Upper lobe of left lung (tissue), 6 donors: Measurements from ENCODE around the gene EEF1AKMT3. TPM values are rescaled to one million over a fixed set of nuclear protein-coding genes. Genes with fewer than 3 reads are reported as not detected.
A peak's percentile ranks its signal among the peaks of the same experiment; 100 is the strongest.

Experiments
- ATAC-seq, 2 donors: fragments of 200-7000 bp; cut with Tn5 transposase; one replicate each; pipeline ENCODE4 v1.9.1; 2022; ENCODE audit warnings: mild to moderate bottlenecking in 2 of 2, moderate library complexity in 2 of 2; ENCODE audit not compliant: low FRiP score in 2 of 2
- DNase-seq, 2 donors: peaks; one replicate each; pipeline ENCODE4 v3.0.0-alpha.2; 2019 to 2020
- H3K27ac ChIP-seq, 4 donors: fragments of 200-600 bp; sonication (generic); one replicate each; pipeline ENCODE4 v1.5.1; 2016 to 2019
- H3K27me3 ChIP-seq, 4 donors: fragments of 200-600 bp; sonication (generic); one replicate each; pipeline ENCODE4 v1.5.1; 2017 to 2019
- H3K36me3 ChIP-seq, 4 donors: fragments of 200-600 bp; sonication (generic); one replicate each; pipeline ENCODE4 v1.5.1; 2016 to 2019
- H3K4me1 ChIP-seq, 4 donors: fragments of 200-600 bp; sonication (generic); one replicate each; pipeline ENCODE4 v1.5.1; 2018 to 2019
- H3K4me3 ChIP-seq, 4 donors: fragments of 200-600 bp; sonication (generic); one replicate each; pipeline ENCODE4 v1.5.1; 2017 to 2019; ENCODE audit warnings: mild to moderate bottlenecking in 2 of 4, moderate library complexity in 1 of 4
- H3K9me3 ChIP-seq, 4 donors: fragments of 200-600 bp; sonication (generic); one replicate each; pipeline ENCODE4 v1.5.1; 2018 to 2019
- CTCF ChIP-seq, 6 experiments: fragments of 450-650 bp in 4 of 6; fragments of 200-600 bp in 2 of 6; sonication (generic) in 2 of 6; IDR thresholded peaks; one replicate each; pipeline ENCODE4 v1.5.1; 2016 to 2019; ENCODE audit warnings: antibody characterized with exemption in 6 of 6
- EP300 ChIP-seq, 4 donors: sonication (generic); formaldehyde crosslinking; IDR thresholded peaks; one replicate each; pipeline ENCODE4 v1.5.1; 2017; ENCODE audit warnings: antibody characterized with exemption in 4 of 4, control low read depth in 2 of 4
- POLR2A ChIP-seq, 4 donors: fragments of 450-650 bp; IDR thresholded peaks; one replicate each; pipeline ENCODE4 v1.5.1; 2016 to 2017; ENCODE audit warnings: antibody characterized with exemption in 4 of 4, mild to moderate bottlenecking in 2 of 4
- POLR2AphosphoS5 ChIP-seq, 2 donors: sonication (generic); formaldehyde crosslinking; IDR thresholded peaks; one replicate each; pipeline ENCODE4 v1.5.1; 2017; ENCODE audit warnings: antibody characterized with exemption in 2 of 2
- WGBS, 2 donors: methylation state at CpG; one replicate each; pipeline ENCODE4 v1.1.5; 2017 to 2018; 5-methylcytosine and 5-hydroxymethylcytosine counted together
- total RNA-seq, 6 donors: library from RNA; depleted of rRNA in 4 of 6; stranded (reverse); fragments of >200 nt in 4 of 6; gene quantifications; one replicate each; pipeline versions ENCODE4 v1.1.0 to v1.2.1, GENCODE V29; 2016 to 2021
- donor health status: DM: no; HTN: no; CAD: no; lungs with moderate emphysema.
- donor health status: DM: no; HTN: yes; CAD: no; lungs with severe emphysema.

The EEF1AKMT3 gene
- total RNA-seq, 6 donors from 2014 or later, result 4.2 to 18.3 (median 6.4) TPM

GRCh38 chr12:57750561-57751431 is 21.6 kb upstream of the EEF1AKMT3 start:
- Histone ChIP-seq H3K36me3 (peaks cover 9 to 44% (median 31%) of the 10 kb centered on the region in 4 donors), H3K4me3 (peak overlapping the region in 3 of 4 donors; percentile 69 to 82 (median 71)), H3K27ac (peak overlapping the region in 3 of 4 donors; percentile 80 to 94 (median 90)), H3K27me3 (no peaks in the 10 kb centered on the region), H3K9me3 (no peaks in the 10 kb centered on the region), H3K4me1 (peaks cover 15 to 44% (median 37%) of the 10 kb centered on the region in 4 donors)
- no peak for ATAC-seq
- no peak for TF ChIP-seq EP300 (IDR thresholded peaks at IDR 0.05)
- TF ChIP-seq POLR2A (IDR thresholded peaks at IDR 0.05), result no peak
- DNase-seq, result no peak
- WGBS, 2 donors, result 87 to 91% methylated on average over 15 of the region's 15 CpGs

- DNase-seq (no peak), ATAC-seq (no peak)
- no peaks in the 10 kb centered on the region for H3K27me3 ChIP-seq
- H3K36me3 ChIP-seq, result peaks cover 9 to 41% (median 31%) of the 10 kb centered on the region in 4 donors
- H3K9me3 ChIP-seq, result no peaks in the 10 kb centered on the region
- peak overlapping the region; percentile 4 to 82 (median 70) for H3K4me3 ChIP-seq
- peaks cover 20 to 47% (median 41%) of the 10 kb centered on the region in 4 donors for H3K4me1 ChIP-seq
- TF ChIP-seq POLR2AphosphoS5 (IDR thresholded peaks at IDR 0.05) (no peak), POLR2A (IDR thresholded peaks at IDR 0.05) (no peak), CTCF (IDR thresholded peaks at IDR 0.05) (no peak), EP300 (IDR thresholded peaks at IDR 0.05) (no peak)
- 12 to 18% methylated on average over 8 of the region's 8 CpGs for WGBS, 2 donors
- peak overlapping the region; percentile 80 to 94 (median 88) for H3K27ac ChIP-seq
Measured at GRCh38 chr12:57751432-57751787, 21.0 kb upstream of the EEF1AKMT3 start.

GRCh38 chr12:57751788-57752667 is 20.4 kb upstream of the EEF1AKMT3 start, which contains the start of gene CDK4:
TSS of gene CDK4 (minus strand) at chr12:57752310. CDS start at chr12:57751717, 593 bp downstream.
- WGBS, 2 donors, result 0 to 1% methylated on average over 15 to 55 of the region's 58 CpGs
- H3K27me3 ChIP-seq, result no peaks in the 10 kb centered on the region
- TF ChIP-seq POLR2AphosphoS5 (IDR thresholded peaks at IDR 0.05), result peak; percentile 90 to 92
- TF ChIP-seq CTCF (IDR thresholded peaks at IDR 0.05), result peak in 3 of 6 experiments; percentile 4 to 44 (median 25)
- peak in 3 of 4 donors; percentile 37 to 84 (median 75) for TF ChIP-seq POLR2A (IDR thresholded peaks at IDR 0.05)
- TF ChIP-seq EP300 (IDR thresholded peaks at IDR 0.05), result peak in 1 of 4 donors; percentile 95
- H3K27ac ChIP-seq, result peak within 1 kb of the TSS; percentile 80 to 94 (median 88)
- H3K4me3 ChIP-seq, result peak within 1 kb of the TSS; percentile 4 to 82 (median 70)
- H3K36me3 ChIP-seq, result peaks cover 9 to 35% (median 28%) of the 10 kb centered on the region in 4 donors
- ATAC-seq (peak; percentile 95), DNase-seq (peak; percentile 99 to 100)
- peaks cover 22 to 53% (median 47%) of the 10 kb centered on the region in 4 donors for H3K4me1 ChIP-seq
- H3K9me3 ChIP-seq, result no peaks in the 10 kb centered on the region

- WGBS, 2 donors, result 0 to 5% methylated on average over 5 of the region's 5 CpGs
- Histone ChIP-seq H3K27me3 (no peaks in the 10 kb centered on the region), H3K4me1 (peaks cover 22 to 56% (median 48%) of the 10 kb centered on the region in 4 donors), H3K9me3 (no peaks in the 10 kb centered on the region), H3K36me3 (peaks cover 6 to 29% (median 23%) of the 10 kb centered on the region in 4 donors), H3K27ac (peak overlapping the region; percentile 30 to 94 (median 78)), H3K4me3 (peak overlapping the region in 3 of 4 donors; percentile 69 to 82 (median 71))
- ATAC-seq (no peak), DNase-seq (no peak)
- TF ChIP-seq EP300 (IDR thresholded peaks at IDR 0.05) (no peak), CTCF (IDR thresholded peaks at IDR 0.05) (peak in 1 of 6 experiments; percentile 10), POLR2AphosphoS5 (IDR thresholded peaks at IDR 0.05) (no peak), POLR2A (IDR thresholded peaks at IDR 0.05) (peak in 1 of 4 donors; percentile 10)
Measured at GRCh38 chr12:57752668-57753000, 19.8 kb upstream of the EEF1AKMT3 start.
